ENCODE measurements around the gene ATP8A2.

ATP8A2 gene

DNA sequence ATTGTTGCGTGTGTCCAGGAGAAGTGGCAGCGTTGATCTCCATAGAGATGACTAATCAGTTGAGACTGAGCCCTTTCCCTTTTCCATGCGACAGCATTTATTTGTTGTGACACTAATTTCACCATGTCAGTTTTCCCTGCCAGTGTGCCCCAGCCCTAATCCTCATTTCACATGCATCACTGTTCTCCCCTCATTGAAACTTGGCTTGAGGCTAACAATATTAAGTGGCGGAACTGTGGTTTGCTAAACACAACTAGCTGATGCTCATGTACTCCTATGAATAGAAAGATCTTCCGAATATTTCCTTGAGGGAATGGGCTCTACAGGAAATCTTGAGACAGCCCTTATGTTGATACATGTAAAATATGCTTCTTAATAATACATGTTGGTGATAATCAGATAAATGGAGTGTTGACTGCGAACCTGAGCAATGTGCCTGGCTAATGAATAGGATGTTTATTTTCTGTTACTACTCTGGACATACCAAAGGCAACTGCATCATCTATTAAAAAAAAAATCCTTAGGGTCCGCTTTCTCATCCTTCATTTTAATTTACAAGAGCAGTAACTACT is 258.6 kb downstream of the ATP8A2 start:
- no peak for DNase-seq (ENCODE audit: low spot score)

DNA sequence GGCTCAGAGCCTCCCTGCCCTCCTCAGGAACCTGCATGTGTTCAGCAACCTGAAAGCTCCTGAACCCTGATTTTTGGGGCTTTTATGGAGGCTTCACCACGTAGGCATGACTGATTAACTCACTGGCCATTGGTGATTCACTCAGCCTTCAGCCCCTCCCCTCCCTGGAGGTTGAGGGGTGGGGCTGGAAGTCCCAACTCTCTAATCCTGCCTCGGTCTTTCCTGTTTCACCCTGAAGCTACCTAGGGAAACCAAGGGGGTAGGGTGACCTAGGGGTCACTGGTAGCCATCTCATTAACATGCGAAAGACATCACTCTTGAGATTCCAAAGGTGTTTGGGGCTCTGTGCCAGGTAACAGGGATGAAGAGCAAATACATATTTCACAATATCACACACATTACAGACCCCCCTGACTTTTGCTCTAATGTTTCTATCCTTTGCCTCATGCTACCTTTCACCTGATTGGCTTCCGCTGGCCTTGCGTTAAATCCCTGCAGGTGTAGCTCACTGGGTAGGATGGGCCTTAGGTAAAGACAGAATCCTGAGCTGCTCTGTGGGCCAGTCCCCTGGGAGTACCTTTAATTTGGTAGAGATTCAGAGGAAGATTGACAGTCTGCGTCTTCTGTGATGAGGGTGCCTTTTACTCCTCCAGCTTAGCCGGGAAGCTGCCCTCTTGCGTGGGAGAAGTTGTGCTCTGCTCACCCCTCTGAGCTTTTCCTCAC is 260.6 kb downstream of the ATP8A2 start:
- no peak for DNase-seq (ENCODE audit: low spot score)

DNA sequence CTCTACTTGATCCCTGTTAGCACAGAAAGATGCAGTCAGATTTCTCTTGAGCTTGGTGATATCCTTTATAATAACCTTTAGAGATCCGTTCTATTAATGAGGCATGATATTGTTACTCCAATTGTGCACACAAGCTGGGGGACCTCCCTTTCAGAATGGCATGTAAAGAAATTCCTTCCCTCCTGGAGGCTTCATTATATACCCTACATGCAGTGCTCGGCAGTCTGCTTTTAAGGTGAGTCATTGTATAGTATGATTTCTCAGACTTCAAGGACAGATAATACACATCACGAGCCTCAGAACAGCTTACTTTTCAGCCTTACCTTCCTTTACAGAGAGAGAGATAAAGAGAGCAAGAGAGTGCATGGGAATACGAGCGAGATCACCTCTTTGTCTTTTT is 261.3 kb downstream of the ATP8A2 start:
- no peak for DNase-seq (ENCODE audit: low spot score)

DNA sequence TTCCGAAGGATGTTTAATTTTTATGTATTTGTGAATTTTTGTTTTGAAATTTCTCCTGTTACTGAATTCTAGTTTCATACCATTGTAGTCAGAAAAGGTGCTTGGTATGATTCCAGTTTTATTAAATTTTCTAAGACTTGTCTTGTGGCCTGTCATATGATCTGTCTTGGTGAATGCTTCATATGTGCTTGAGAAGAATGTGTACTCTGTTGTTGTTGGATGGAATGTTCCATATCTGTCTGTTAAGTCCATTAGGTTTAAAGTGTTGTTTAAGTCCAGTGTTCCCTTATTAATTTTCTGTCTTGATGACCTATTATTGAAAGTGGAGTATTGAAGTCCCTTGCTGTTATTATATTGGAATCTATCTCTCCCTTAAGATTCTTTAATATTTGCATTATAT is 273.9 kb downstream of the ATP8A2 start:
- no peak for DNase-seq (ENCODE audit: low spot score)

DNA sequence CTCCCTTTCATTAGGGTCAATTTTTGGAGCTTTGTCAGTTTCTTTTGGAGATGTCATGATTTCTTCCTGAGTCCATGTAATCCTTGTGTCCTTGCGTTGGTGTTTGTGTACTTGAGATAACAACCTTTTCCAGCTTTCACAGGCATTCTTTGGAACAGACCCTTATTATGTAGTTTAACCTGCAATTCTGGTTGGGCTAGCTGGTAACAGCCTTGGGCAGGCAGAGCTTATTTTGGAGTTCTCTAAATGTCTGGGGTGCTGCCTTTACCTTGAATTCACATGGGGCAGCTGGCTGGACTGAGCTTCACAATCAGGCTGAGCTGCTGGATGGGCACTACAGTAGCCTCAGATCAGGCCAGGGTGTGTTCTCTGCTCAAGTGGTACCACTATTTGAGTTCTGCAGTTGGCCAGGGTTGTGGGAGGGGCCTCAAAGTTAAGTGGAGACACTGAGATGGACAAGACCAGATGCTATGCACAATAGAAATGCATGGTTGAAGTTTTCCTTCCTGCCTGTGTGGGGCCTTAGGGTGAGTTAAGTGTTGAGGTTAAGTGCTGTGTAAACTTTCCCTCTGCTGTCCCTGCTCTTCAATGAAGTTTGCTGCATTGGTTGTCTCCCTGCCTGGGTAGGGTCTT is 277.3 kb downstream of the ATP8A2 start:
- no peak for DNase-seq (ENCODE audit: low spot score)

DNA sequence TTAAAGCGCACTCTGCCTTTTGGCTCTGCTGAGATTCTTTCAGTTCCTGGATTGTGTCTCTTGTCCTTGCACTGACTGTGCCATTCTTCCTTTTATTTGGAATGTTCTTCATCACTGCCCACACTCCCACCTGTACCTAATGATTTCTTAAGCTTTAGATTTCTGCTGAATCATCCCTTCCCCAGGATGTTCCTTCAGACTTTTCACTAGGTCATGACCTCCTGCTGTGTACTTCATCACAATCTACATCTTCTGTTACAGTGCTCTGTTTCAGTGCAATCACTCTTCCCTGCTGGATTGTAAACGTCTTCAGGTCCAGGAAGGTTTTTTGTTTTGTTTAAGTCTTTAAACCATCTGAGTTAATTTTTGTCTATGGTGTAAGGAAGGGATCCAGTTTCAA is 281.0 kb downstream of the ATP8A2 start:
- no peak for DNase-seq (ENCODE audit: low spot score)

DNA sequence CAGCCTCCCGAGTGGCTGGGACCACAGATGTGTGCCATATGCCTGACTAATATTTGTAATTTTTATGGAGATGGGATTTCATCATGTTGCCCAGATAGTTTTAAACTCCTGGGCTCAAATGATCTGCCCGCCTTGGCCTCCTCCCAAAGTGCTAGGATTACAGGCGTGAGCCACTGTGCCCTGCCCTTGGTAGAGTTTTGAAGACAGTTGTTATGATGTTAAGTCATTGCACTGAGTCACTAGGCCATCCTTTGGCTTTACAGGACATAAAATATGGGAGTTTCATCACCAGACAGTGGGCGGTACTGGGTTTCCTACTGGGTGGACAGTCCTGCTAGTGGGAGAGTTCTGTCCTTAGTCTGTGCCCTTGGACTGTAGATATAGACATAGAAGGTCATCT is 282.5 kb downstream of the ATP8A2 start:
- DNase-seq (ENCODE audit: low spot score): no peak

DNA sequence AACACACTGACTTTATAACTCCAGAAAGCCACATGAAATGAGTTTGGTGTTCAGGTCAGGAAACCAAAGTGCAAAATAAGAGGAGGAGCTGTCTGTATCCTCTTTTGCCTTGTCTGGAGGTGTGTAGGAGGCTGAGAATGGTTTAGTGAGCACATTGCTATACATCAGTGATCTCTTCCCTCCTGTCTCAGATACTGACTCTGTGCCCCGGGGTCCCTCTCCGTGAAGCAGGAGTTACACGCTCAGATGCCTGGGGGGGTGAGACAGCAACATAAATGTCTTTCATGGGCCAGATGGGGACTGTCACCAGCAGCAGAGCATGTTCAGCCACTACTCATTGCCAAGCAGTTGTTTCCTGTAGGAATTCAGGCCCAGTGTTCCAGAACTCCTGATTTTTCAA is 285.4 kb downstream of the ATP8A2 start:
- no peak for DNase-seq (ENCODE audit: low spot score)

DNA sequence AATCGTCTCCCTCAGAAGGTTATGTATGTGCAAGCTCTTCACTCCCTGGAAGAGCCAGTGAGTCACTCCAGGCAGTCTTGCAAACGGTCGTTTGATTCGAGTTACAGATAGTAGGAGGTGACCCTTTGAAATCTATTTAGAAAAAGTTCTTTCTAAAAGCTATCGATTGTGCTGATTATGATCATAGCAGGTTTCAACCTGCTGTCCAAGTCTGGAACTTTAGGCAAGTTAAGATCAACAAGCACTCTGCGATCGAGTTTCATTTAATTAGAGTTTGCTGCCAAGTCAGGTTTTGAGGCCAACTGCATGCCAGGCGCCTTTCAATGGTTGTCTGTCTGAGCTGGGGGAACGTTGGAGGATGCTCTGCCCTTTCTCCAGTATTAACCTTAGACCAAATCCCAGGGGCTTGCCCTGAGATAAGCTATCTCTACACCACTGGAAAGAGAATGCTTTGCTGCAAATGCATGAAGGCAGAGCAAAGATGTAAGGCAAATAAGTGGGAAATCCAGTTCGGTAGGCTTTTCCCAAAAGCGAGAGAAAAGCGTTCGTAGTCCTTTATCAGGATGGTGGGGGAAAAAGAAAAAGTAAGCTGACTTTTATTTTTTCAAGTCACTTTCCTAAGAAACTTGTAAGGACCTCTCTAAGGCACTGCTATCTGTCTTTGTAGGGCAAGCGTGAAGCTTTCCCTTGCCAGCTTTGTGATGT is 287.5 kb downstream of the ATP8A2 start:
- no peak for DNase-seq (ENCODE audit: low spot score)

DNA sequence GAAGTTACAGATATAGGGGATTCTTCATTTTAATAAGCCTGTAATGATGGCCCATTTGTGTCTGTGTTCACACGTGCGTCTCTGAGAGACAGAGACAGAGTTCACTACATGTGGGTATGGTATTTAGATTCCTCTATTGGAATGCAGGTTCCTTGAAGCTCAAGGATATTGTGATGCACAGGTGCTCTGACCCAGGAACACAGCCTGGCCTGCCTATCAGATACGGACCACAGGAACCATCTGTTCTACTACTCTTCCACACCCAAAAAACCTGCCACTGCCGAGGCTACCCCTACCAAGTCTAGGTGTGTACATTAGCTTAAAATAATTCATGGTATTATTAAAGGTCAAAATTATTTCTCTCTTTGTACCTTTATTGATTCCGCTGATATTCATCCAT is 289.2 kb downstream of the ATP8A2 start:
- DNase-seq (ENCODE audit: low spot score): no peak

DNA sequence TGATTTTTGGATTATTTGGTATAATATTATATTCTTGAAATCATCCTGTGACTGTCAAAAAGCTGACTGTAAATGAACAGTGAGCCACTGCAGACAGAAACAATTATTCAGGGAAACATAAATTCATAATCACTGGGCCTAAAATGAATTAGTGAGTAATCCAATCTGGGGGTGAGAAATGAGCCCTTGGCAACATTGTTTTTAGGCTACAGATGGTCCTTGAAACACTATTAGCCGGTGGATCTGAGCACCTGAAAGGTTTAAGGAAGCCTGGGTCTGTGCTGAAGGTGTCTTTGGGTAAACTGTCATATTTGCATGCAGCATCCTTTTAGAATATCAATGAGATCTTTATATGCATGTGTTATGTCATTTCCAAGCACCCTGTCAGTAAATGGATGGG is 290.7 kb downstream of the ATP8A2 start:
- no peak for DNase-seq (ENCODE audit: low spot score)

DNA sequence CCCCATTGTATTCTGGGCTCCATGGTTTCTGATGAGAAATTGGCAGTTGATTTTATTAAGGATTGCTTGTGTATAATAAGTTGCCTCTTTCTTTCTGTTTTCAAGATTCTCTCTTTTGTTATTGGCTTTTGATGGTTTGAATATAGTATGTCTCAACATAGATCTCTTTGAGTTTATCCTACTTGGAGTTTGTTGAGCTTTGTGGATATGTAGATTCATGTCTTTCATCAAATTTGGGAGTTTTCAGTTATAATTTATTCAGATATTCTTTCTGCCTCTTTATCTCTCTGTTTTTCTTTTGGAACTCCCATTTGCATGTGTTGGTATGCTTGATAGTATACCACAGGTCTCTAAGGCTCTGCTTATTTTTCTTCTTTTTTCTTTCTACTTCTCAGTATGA is 296.6 kb downstream of the ATP8A2 start:
- no peak for DNase-seq (ENCODE audit: low spot score)

DNA sequence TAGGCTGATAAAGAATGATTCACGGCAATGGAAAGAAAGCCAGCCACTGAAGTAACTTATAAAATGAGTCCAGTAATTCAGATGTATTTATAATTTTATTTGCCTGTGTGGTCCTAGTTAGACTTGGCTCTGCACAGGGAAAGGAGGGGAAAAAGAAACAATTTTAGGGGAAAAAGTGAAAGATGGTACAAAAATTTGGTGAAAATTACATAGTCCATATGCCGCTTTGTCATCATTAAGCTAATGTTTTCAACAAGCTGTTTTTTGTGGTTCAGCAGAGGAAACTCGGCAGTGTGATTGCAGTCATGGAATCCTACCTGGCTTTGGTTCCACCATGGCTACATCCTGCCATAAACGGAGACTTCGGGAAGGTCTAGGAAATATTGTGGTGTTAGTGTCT is 301.9 kb downstream of the ATP8A2 start:
- DNase-seq (ENCODE audit: low spot score): no peak

DNA sequence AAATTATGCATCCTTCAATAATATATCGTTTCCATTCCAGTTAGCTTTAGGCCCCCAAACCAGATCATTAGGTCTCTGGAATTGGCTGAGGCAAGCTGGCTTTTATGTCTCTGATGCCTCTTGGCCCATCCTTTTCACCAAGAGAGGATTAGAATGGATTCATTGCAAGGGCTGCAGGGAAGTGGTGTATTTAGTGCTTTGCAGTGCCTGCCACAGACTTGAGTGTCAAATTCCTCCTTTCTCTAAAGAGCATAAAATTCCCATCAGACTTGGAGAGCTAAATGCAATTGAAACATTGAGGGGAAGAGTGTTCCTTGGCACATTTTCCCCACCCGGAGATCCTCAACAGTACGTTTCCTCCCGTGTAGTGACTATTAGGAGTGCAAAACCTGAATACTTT is 302.6 kb downstream of the ATP8A2 start:
- no peak for DNase-seq (ENCODE audit: low spot score)

DNA sequence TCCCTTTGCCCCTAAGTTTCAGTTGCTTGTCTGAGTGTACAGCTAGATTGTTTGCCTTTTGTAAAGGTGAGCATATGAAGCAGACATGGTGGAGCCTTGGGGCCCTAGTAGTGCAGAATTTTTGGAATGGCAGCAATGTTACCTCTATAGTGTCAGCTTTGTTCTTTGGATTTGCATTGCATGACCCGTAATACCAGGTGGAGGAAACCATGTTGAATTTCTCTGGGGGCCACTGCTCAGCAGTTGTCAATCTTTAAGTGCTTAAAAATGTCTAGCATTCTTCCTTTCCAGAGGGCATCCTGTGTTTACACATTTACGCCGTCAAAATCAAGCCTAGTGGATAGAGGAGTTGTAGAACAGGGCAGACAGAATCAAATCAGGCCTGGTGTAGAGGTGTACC is 303.3 kb downstream of the ATP8A2 start:
- DNase-seq (ENCODE audit: low spot score): no peak

DNA sequence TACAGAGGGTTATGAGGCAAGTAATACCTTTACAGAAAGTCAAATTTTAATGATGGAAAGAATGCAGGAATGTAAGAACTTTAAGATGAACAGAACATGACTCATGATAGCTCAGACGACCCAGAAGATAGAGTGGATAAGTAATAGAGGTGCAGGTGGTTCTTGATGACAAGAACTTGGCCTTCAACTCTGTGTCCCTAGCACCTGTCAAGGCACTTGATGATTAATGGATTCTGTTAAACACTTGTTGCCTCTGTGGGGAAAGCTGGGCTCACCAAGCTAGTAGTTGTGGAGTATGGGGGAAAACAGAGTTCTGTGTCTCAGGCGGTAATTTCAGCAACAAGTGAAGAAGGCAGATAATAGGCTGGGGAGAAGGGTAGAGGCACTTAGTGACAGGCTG is 306.2 kb downstream of the ATP8A2 start:
- no peak for DNase-seq (ENCODE audit: low spot score)

DNA sequence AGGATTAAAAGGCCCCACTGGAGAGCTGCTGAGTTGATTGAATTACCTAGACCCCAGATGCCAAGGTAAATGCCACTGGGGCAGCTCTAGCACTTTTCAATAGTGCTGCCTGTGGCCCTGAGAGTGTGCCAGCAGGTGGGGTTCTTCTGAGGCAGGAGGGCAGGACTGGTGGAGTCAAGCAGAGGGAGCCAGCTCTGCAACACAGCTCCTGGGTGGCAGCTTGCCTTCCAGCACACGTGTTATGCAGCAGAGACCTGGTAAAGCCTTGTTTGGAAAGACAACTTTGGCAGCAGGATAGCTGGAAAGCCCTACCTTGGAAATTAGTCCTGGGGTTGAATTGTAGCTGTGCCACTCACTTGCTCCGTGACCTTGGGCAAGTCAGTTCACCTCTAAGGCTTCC is 306.6 kb downstream of the ATP8A2 start:
- no peak for DNase-seq (ENCODE audit: low spot score)

DNA sequence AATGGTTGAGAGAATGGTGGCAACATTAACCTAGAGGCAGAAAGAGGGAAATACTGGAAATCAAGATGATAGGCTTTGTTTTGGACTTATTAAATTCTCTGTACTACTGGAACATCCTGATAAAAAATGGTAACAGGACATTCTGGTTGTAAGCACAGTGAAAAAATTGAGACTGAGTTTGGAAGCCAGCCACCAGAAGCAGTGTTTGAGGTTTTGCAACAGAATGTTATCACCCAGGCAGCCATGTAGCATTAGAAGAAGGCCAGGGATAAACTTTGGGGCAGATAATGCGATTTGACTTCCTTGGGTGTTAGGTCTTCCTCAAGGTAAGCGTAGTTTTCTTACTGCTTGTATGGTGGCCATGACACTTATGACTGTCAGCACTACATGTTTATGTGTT is 307.4 kb downstream of the ATP8A2 start:
- no peak for DNase-seq (ENCODE audit: low spot score)

DNA sequence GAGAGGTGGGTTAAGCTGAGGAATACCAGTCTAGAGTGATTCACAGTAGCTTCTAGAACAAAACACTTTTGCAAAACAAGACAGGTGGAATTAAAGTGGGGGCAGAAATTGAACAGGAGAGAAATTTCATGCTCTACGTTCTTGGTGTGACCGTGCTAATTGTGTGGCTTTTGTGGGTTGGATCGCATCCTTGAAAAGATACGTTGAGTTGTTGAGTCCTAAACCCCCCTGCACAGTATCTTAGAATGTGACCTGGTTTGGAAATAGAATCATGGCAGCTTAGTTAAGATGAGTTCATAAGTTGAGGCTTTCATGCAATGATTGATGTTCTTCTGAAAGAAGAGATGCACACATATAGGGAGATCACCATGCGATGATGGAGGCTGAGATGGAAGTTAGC is 308.2 kb downstream of the ATP8A2 start:
- DNase-seq (ENCODE audit: low spot score): no peak

DNA sequence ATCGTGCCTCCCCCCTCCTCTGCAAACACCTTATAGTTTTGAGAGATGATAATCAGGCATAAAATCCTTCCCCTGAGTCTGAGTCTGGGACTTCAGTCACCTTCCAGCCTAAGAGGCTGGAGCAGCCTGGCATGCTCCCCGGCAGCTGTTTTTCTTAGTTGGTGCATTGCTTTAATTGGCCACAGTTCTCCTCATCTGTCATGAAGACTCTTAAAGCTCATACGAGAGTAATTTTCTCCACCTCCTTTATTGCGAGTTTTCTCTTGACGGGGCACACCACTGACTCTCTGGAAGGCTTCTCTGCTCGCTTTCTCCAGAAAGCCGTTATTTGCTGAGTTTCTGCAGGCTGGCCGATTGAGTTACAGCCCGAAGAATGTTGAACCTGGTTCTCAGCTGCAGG is 310.5 kb downstream of the ATP8A2 start:
- no peak for DNase-seq (ENCODE audit: low spot score)

DNA sequence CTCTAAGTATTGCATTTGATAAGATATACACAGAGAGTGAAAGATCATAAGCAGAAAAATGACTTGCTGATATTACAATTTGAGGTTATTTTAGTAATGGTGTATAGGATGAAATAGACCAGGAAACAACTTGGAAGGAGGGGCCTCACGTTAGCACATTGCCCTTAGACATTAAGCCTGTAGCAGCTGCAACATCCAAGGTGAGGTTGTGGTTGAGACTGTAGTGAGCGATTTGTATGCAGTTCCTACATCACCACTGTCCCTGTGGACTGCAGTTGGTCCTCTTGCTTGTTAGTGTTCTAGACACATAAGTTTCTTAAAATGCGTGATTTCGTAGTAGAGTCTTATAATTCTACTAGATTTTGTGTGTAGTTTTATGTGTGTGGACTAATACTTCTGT is 311.3 kb downstream of the ATP8A2 start:
- no peak for DNase-seq (ENCODE audit: low spot score)

DNA sequence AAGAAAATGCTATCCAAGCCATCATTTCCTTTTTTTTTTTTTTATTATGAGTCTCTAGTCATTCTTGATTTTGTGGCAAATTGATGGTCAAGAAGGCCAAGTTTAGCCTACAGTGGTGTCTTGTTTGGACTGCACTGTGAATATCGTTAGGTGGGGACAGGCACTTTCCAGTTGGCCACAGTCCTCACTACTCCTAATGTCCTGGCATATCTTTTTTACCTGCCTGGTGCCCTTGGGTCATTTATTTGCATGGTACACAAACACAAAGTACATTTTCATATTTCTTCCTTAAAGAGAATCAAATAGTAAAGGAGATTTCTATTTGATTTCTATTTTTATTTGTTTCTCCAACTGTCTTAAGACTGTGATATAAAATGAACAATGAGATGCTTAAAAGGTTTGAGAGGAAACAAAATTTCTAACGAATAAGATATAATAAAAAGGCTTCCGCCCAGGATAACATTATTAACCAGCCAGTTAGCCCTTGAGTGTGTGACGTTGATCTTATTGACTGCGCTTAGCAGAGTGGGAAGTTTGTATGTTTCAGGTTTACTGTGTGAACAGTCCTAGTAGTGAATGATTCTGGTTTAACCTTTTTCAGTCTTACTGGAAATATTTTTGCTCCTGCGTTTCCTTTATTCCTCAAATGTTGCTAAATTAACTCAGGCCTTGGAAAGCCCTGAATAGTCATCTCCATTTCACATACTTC is 312.0 kb downstream of the ATP8A2 start:
- no peak for DNase-seq (ENCODE audit: low spot score)

DNA sequence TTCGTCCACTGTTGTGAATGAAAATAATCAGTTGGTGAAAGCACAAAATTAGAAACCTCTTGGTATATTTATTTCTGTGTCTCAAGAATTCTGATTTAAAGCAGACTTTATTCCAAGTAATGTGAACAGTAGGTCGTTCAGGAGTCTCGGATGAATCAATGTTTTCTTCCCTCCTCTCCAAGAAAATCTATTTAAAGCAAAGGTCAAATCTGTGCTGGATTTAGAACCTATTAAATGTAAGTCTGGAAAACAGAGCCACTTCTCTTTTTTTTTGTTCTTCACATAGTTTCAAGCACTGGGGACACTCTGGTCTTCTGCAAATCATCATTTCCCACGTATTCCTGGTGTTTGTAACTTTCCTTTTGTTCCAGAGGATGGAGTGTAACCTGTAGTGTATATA is 312.7 kb downstream of the ATP8A2 start:
- DNase-seq (ENCODE audit: low spot score): no peak

All from pons (tissue), 1 donor.